Nephron progenitor cell (in vitro differentiated cells): Measurements from ENCODE around the gene CAPRIN2.

Experiments
- DNase-seq: peaks from one replicate; pipeline ENCODE4 v3.0.0; 2021
- H3K27ac Mint-ChIP-seq: 2 replicates; pipeline ENCODE4 v1.8.0; 2021; ENCODE audit warnings: mild to moderate bottlenecking, moderate library complexity, mixed read lengths
- H3K27me3 Mint-ChIP-seq: 2 replicates; pipeline ENCODE4 v1.8.0; 2021; ENCODE audit warnings: mild to moderate bottlenecking, low read depth, mixed read lengths; ENCODE audit not compliant: poor library complexity
- H3K36me3 Mint-ChIP-seq: 2 replicates; pipeline ENCODE4 v1.8.0; 2021; ENCODE audit warnings: low read depth, mixed read lengths
- H3K4me1 Mint-ChIP-seq: 2 replicates; pipeline ENCODE4 v1.8.0; 2021; ENCODE audit warnings: mixed read lengths
- H3K4me3 Mint-ChIP-seq: 2 replicates; pipeline ENCODE4 v1.8.0; 2021; ENCODE audit warnings: mild to moderate bottlenecking, moderate library complexity, mixed read lengths
- H3K9me3 Mint-ChIP-seq: 2 replicates; pipeline ENCODE4 v1.8.0; 2021; ENCODE audit warnings: mild to moderate bottlenecking, moderate library complexity, mixed read lengths
- TF ChIP-seq, protein P1 (sequence below): fragments of 200-600 bp; sonication (generic); IDR thresholded peaks from 2 replicates; pipeline ENCODE4 v1.5.0; 2021; ENCODE audit warnings: antibody characterized with exemption

The CAPRIN2 gene

DNA sequence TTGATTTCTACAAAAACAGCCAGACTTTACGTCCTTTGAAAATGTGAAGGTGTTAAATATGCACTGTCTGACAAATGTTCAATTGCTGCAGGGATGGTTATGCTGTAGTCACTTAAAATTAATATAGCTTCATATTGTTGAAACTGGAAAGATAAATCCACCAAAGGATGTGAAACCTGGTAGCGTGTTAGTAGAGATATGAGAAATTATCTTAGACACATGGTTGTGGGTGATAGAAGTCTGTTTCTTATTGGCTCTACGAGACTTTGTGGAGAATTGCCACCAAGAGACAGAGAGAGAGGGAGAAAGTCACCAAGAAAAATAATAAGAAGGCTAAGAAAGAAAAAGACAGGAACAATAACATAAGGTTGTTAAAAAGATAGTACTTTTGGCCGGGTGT, 2.6 kb upstream of the CAPRIN2 start:
- TF ChIP-seq, protein P1, sequence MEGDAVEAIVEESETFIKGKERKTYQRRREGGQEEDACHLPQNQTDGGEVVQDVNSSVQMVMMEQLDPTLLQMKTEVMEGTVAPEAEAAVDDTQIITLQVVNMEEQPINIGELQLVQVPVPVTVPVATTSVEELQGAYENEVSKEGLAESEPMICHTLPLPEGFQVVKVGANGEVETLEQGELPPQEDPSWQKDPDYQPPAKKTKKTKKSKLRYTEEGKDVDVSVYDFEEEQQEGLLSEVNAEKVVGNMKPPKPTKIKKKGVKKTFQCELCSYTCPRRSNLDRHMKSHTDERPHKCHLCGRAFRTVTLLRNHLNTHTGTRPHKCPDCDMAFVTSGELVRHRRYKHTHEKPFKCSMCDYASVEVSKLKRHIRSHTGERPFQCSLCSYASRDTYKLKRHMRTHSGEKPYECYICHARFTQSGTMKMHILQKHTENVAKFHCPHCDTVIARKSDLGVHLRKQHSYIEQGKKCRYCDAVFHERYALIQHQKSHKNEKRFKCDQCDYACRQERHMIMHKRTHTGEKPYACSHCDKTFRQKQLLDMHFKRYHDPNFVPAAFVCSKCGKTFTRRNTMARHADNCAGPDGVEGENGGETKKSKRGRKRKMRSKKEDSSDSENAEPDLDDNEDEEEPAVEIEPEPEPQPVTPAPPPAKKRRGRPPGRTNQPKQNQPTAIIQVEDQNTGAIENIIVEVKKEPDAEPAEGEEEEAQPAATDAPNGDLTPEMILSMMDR = no peak
- Mint-ChIP-seq H3K36me3 (peaks cover 11% of the 10 kb centered on the region), H3K27ac (no peak overlapping the region), H3K27me3 (peaks cover 3% of the 10 kb centered on the region), H3K4me1 (peaks cover 27% of the 10 kb centered on the region), H3K9me3 (peaks cover 10% of the 10 kb centered on the region), H3K4me3 (no peak overlapping the region)
- no peak for DNase-seq

DNA sequence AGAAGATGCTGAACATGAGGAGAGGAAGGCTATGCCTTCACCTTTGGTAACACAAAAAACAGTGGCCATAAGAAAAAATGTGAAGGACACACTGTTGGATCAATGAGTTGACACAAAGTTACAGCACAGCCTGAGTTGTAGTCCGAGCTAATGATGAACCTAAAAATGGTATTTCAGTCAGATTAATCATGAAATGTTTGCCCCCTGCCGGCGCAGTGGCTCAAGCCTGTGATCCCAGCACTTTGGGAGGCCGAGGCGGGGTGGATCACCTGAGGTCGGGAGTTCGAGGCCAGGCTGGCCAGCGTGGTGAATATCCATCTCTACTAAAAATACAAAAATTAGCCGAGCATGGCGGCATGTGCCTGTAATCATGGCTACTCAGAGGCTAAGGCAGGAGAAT, 1.3 kb upstream of the CAPRIN2 start:
- TF ChIP-seq, protein P1 = no peak
- peak overlapping the region; percentile 97 for H3K4me3 Mint-ChIP-seq
- peaks cover 7% of the 10 kb centered on the region for H3K9me3 Mint-ChIP-seq
- H3K27ac Mint-ChIP-seq = no peak overlapping the region
- H3K27me3 Mint-ChIP-seq = peaks cover 3% of the 10 kb centered on the region
- peaks cover 34% of the 10 kb centered on the region for H3K4me1 Mint-ChIP-seq
- peaks cover 9% of the 10 kb centered on the region for H3K36me3 Mint-ChIP-seq
- no peak for DNase-seq

DNA sequence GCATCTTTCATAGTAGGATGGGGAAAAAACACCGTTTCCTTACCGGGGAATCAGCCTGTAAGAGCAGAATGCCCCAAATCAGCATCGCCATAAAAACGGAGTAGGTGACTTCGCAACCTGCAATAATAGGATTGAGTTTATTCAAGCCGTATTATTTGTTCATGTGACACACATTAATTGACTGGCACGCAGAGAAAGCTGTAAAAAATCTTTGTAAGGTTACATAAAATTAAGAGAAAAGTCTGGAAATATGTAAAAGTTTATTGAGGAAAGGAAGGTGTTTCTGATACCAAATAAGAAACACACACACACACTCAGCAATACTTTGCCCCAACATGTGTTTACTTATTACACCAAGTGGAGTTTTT, 628 bp upstream of the CAPRIN2 start:
- Mint-ChIP-seq H3K27ac (peak overlapping the region; percentile 19), H3K36me3 (peaks cover 12% of the 10 kb centered on the region), H3K4me1 (peaks cover 41% of the 10 kb centered on the region), H3K4me3 (peak overlapping the region; percentile 97), H3K9me3 (peaks cover 2% of the 10 kb centered on the region), H3K27me3 (peaks cover 3% of the 10 kb centered on the region)
- TF ChIP-seq, protein P1 = no peak
- no peak for DNase-seq

DNA sequence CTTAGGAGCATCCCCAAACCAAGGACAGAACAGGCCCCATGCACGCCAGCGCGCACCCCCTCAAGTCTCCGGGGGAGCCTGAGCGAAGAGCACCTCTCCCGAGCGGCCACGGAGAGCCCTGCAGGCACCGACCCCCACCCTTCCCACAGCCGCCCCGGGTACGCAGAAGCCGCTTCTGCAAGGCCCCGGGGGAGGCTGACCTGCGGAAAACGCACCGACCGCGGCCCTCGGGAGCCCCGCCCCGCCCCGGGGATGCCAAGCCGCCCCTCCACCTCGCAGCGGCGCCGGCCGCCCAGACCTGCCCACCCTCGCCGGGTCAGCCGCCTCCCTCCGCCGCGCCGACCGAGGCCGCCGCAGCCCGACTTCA, 385 bp downstream of the CAPRIN2 start:
- Mint-ChIP-seq H3K27ac (peak overlapping the region; percentile 95), H3K9me3 (no peaks in the 10 kb centered on the region), H3K36me3 (peaks cover 19% of the 10 kb centered on the region), H3K4me3 (peak overlapping the region; percentile 97), H3K27me3 (peaks cover 3% of the 10 kb centered on the region), H3K4me1 (peaks cover 52% of the 10 kb centered on the region)
- TF ChIP-seq, protein P1 = no peak
- DNase-seq = no peak

DNA sequence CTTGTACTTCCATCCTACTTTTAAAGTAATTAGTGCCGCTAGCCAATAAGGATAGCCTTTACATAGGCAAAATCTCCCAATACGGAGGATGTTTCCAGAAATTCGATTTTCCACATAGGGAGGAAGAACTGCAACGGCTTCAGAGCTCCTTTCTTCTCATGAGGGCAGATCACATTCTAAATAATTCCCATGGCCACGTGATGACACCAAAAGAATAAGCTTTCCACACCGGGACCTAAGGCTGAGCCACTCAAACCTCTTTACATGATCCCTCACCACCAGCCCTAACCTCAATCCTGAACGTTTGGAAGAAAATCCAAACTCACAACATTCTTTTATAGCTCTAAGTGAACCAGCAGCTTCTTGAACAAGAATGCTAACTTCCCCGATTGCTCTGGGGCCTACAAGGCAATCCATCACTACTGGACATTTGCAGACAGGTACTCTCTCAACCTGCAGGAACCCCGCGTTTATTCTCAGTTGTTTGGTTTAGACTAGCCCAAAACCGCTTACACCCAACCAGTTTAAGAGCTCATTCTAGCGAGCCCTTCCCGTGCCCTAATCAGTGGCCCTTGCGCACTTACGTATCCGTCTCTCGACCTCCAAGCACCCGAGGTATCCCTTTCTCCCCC, 884 bp downstream of the CAPRIN2 start:
- H3K4me1 Mint-ChIP-seq = peaks cover 56% of the 10 kb centered on the region

More for the DNA sequence above, 884 bp downstream of the CAPRIN2 start:
- Mint-ChIP-seq H3K27ac (peak overlapping the region; percentile 95), H3K9me3 (no peaks in the 10 kb centered on the region), H3K27me3 (peaks cover 3% of the 10 kb centered on the region), H3K4me3 (peak overlapping the region; percentile 97), H3K36me3 (peaks cover 24% of the 10 kb centered on the region)
- no peak for DNase-seq
- TF ChIP-seq, protein P1 = no peak
